Heart right ventricle (tissue), 16 donors: Measurements from ENCODE around the gene LBHD1. TPM values are rescaled to one million over a fixed set of nuclear protein-coding genes. Genes with fewer than 3 reads are reported as not detected.
A peak's percentile ranks its signal among the peaks of the same experiment; 100 is the strongest.

ENCODE experiments used
- ATAC-seq, 8 donors: fragments of 200-7000 bp; cut with Tn5 transposase; one replicate each; pipeline ENCODE4 v1.9.1; 2020; ENCODE audit warnings: mild to moderate bottlenecking in 8 of 8, moderate library complexity in 8 of 8, moderate number of reproducible peaks in 1 of 8
- DNase-seq, 2 donors: peaks; one replicate each; pipeline ENCODE4 v3.0.0-alpha.2; 2020
- H3K27ac ChIP-seq, 10 donors: fragments of 200-600 bp; sonication (generic) in 2 of 10; one replicate each; pipeline versions ENCODE4 v1.5.0 to v1.8.0; 2020 to 2022; ENCODE audit warnings: mild to moderate bottlenecking in 3 of 10
- H3K27me3 ChIP-seq, 7 donors: fragments of 200-600 bp; one replicate each; pipeline ENCODE4 v1.8.0; 2021 to 2022; ENCODE audit warnings: mild to moderate bottlenecking in 2 of 7
- H3K36me3 ChIP-seq, 9 donors: fragments of 200-600 bp; sonication (generic) in 1 of 9; one replicate each; pipeline versions ENCODE4 v1.5.0 to v1.8.0; 2020 to 2022; ENCODE audit warnings: mild to moderate bottlenecking in 2 of 9
- H3K4me1 ChIP-seq, 9 donors: fragments of 200-600 bp; sonication (generic) in 1 of 9; one replicate each; pipeline versions ENCODE4 v1.5.0 to v1.8.0; 2020 to 2022; ENCODE audit warnings: mild to moderate bottlenecking in 4 of 9
- H3K4me3 ChIP-seq, 10 donors: fragments of 200-600 bp; sonication (generic) in 2 of 10; one replicate each; pipeline versions ENCODE4 v1.5.0 to v1.8.0; 2020 to 2022; ENCODE audit warnings: mild to moderate bottlenecking in 7 of 10, moderate library complexity in 2 of 10
- H3K9me3 ChIP-seq, 11 donors: fragments of 200-600 bp in 10 of 11; sonication (generic) in 2 of 11; one replicate each; pipeline versions ENCODE4 v1.5.0 to v1.8.0; 2013 to 2022; ENCODE audit warnings: mild to moderate bottlenecking in 2 of 11, control low read depth in 1 of 11, moderate library complexity in 1 of 11
- CTCF ChIP-seq, 9 donors: fragments of 200-600 bp; sonication (generic) in 2 of 9; IDR thresholded peaks; one replicate each; pipeline versions ENCODE4 v1.5.0 to v1.8.0; 2021 to 2022; ENCODE audit warnings: antibody characterized with exemption in 9 of 9, mild to moderate bottlenecking in 5 of 9, moderate library complexity in 1 of 9
- WGBS, 2 donors: extraction: QIAGEN DNeasy Blood & Tissue Kit; methylation state at CpG; one replicate each; pipeline ENCODE4 v1.1.7; 2013; ENCODE audit warnings: inconsistent platforms in 1 of 2; 5-methylcytosine and 5-hydroxymethylcytosine counted together
- intact Hi-C, 10 donors: fragments of 100-400 bp; cut with DNase I; formaldehyde crosslinking; loops; one replicate each; pipeline versions ENCODE4 v1.11.1 to v1.14.2; 2022
- polyA plus RNA-seq, 2 donors: library from polyadenylated mRNA; stranded (reverse); fragments of 200-250 nt; gene quantifications; one replicate each; pipeline ENCODE4 v1.2.3, GENCODE V29; 2013
- total RNA-seq, 10 donors: library from RNA; stranded (reverse); fragmentation: NEBNext Ultra II Directional in 3 of 10; extraction: Animal tissue kit (Norgen Biotek cat#: 25700) in 3 of 10; gene quantifications; one replicate each; pipeline versions ENCODE4 v1.2.1 to v1.2.4, GENCODE V29; 2021 to 2023
- donor health status: Arrhythmogenic right ventricular cardiomyopathy.
- donor health status: ischemic (EF 13 %, LVEDD 7.1; RV severe dilation, severe dysfunction).
- donor health status: healthy with polysubstance abuse.
- donor health status: DM: no; HTN: yes; CAD: no.
- donor health status: DM: no; HTN: no; CAD: no.
- donor health status: ischemic (EF 25% LVEDD 6.9; RV normal size, moderate dysfunction).
- donor health status: ischemic (EF 25% LVEDD 5.7; RV mildly dilated, moderate dysfunction).
- donor health status: healthy.
- donor health status: DM: yes; HTN: yes; CAD: no.
- donor health status: Ischemic cardiomyopathy.
- donor health status: ischemic (EF 35%, LVEDD 5.7; RV mildly dilated, moderate dysfunction).
- donor health status: nonischemic (EF 11% LVEDD 7.7; RV severe dilation, severe dysfunction).
- donor health status: DM: yes; HTN: yes; CAD: no.
- donor health status: PGD.
- donor health status: ischemic (EF 29% LVEDD 5.4; RV normal size, mild dysfunction).
- donor health status: nonischemic (EF 23%, LVEDD 6.1; RV moderate dilation, normal function).

Gene LBHD1
- total and polyA plus RNA-seq, 12 donors: 1.6 to 6.4 (median 3.0) TPM

GRCh38 chr11:62632492-62632891, 39.6 kb downstream of the LBHD1 start:
- no peaks in the 10 kb centered on the region for H3K27me3 ChIP-seq
- no peaks in the 10 kb centered on the region for H3K4me1 ChIP-seq
- no peaks in the 10 kb centered on the region for H3K9me3 ChIP-seq
- intact Hi-C loops: no loop called here
- DNase-seq (no peak), ATAC-seq (peak in 1 of 8 donors; percentile 48)
- H3K4me3 ChIP-seq: no peak overlapping the region
- WGBS, 2 donors: 60 to 73% methylated on average over 6 of the region's 6 CpGs
- H3K27ac ChIP-seq: no peak overlapping the region
- peaks cover 10 to 100% (median 76%) of the 10 kb centered on the region in 9 donors for H3K36me3 ChIP-seq
- TF ChIP-seq CTCF (IDR thresholded peaks at IDR 0.05): no peak

DNA sequence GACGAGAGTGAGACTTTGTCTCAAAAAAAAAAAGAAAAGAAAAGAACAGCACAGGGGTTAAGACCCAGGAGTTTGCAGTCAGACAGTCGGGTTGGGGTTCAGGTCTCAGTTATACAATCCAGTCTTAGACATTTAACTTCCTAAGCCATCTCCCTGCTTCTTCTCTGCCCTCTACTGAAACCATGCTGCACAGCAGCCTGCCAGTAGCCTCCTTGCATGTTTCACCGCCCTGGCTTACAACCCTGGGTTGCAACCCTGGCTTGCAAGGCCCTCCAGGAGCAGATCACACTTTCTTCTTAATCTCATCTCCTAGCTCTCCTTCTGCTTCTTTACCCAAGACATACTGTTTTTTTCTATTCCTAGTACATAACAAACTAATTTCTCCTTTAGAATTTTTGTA, 44.4 kb downstream of the LBHD1 start:
- Histone ChIP-seq H3K27me3 (no peaks in the 10 kb centered on the region), H3K4me1 (peaks cover 0 to 1% (median 0%) of the 10 kb centered on the region in 9 donors), H3K9me3 (no peaks in the 10 kb centered on the region), H3K36me3 (peaks cover 8 to 82% (median 58%) of the 10 kb centered on the region in 9 donors), H3K27ac (no peak overlapping the region), H3K4me3 (no peak overlapping the region)
- intact Hi-C loops: no loop called here
- WGBS, 2 donors: 85 to 86% methylated on average over 3 of the region's 3 CpGs
- ATAC-seq (no peak), DNase-seq (no peak)
- peak in 1 of 9 donors; percentile 8 for TF ChIP-seq CTCF (IDR thresholded peaks at IDR 0.05)

DNA sequence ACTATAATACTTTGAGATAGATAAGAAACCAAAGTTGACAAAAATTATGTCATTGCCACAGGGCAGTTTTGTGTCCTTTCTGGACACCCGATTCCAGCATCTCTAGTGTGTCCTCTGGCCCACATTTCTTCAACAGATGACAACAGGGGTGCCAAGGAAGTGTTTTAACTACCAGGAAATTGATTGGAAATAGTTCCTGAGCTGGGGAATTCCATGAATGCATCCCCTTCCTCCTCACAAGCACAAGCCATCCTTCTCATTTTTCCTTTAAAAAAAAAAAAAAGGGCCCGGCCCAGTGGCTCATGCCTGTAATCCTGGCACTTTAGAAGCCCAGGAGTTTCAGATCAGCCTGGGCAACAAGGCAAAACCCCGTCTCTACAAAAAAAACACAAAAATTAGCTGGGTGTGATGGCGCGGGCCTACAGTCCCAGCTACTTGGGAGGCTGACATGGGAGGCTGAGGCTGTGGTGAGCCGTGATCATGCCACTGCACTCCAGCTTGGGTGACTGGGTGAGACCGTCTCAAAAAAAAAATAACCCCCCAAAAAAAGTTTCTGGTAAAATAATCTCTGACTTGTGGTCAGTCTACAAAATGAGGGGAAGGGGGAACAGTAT, 49.5 kb downstream of the LBHD1 start:
- intact Hi-C loops: loop anchor here in 3 of 10 donors (1.0 to 2.0 kb wide), 3 partner anchors 20 to 31 kb away; partner anchors contain the start of genes GANAB (in 2 of the 3) and TUT1 (in 1 of the 3)

More for the DNA sequence above, 49.5 kb downstream of the LBHD1 start:
- ATAC-seq: no peak
- TF ChIP-seq CTCF (IDR thresholded peaks at IDR 0.05): no peak
- H3K9me3 ChIP-seq: no peaks in the 10 kb centered on the region
- H3K4me1 ChIP-seq: peaks cover 4 to 27% (median 21%) of the 10 kb centered on the region in 9 donors
- H3K27me3 ChIP-seq: no peaks in the 10 kb centered on the region
- peak overlapping the region in 7 of 10 donors; percentile 64 to 92 (median 74) for H3K4me3 ChIP-seq
- H3K27ac ChIP-seq: peak overlapping the region; percentile 44 to 95 (median 89)
- no peak for DNase-seq
- 74 to 84% methylated on average over 7 of the region's 7 CpGs for WGBS, 2 donors
- H3K36me3 ChIP-seq: peaks cover 0 to 42% (median 18%) of the 10 kb centered on the region in 9 donors
